AG04449 (cell line): ENCODE measurements around the gene ACADVL.

Experiments
- CTCF ChIA-PET: fragments of 350-600 bp; formaldehyde crosslinking; extraction: SDS; loops from one replicate; lab custom pipeline; 2021; ENCODE audit warnings: antibody characterized with exemption; lab: Yijun Ruan, JAX
- POLR2A ChIA-PET: fragments of 400-600, 350-600 bp; formaldehyde crosslinking; extraction: SDS; loops from one replicate; lab custom pipeline; 2020; ENCODE audit warnings: antibody characterized with exemption, inconsistent platforms; lab: Yijun Ruan, JAX
- DNase-seq: peaks from one replicate; pipeline ENCODE4 v3.0.0-alpha.2; 2010; ENCODE audit warnings: low read depth, low spot score
- H3K4me3 ChIP-seq: 2 replicates; pipeline ENCODE4 v1.5.1; 2011; ENCODE audit warnings: low read depth, mild to moderate bottlenecking, control low read depth, low read length
- TF ChIP-seq, protein P1 (sequence below): IDR thresholded peaks from one replicate; pipeline ENCODE4 v1.5.1; 2011; ENCODE audit warnings: mild to moderate bottlenecking, moderate library complexity, low read length, control low read depth, inconsistent platforms; ENCODE audit not compliant: insufficient read depth; ENCODE audit errors: missing control alignments

ACADVL gene

DNA sequence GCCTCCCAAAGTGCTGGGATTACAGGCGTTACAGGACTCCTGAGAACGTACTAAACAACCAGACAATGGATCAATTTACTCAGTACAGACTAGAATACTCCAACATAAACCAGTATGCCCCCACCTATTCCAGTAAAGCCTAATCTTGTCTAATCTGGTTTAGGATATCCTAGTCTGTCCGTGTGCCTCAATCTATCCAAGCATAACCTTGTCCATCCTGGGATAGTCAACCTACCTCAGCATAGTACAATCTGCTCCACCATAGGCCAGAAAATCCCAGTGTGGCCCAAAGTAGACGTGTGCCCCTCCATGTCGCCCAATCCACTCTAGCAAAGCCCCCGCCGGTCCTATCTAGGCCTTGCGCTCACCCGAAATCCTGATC is 14.0 kb downstream of the ACADVL start:
- peak overlapping the region; percentile 84 for H3K4me3 ChIP-seq
- TF ChIP-seq, protein P1, sequence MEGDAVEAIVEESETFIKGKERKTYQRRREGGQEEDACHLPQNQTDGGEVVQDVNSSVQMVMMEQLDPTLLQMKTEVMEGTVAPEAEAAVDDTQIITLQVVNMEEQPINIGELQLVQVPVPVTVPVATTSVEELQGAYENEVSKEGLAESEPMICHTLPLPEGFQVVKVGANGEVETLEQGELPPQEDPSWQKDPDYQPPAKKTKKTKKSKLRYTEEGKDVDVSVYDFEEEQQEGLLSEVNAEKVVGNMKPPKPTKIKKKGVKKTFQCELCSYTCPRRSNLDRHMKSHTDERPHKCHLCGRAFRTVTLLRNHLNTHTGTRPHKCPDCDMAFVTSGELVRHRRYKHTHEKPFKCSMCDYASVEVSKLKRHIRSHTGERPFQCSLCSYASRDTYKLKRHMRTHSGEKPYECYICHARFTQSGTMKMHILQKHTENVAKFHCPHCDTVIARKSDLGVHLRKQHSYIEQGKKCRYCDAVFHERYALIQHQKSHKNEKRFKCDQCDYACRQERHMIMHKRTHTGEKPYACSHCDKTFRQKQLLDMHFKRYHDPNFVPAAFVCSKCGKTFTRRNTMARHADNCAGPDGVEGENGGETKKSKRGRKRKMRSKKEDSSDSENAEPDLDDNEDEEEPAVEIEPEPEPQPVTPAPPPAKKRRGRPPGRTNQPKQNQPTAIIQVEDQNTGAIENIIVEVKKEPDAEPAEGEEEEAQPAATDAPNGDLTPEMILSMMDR: no peak
- ChIA-PET POLR2A (interaction anchor here (1.0 to 5.2 kb wide), 3 partner anchors 9 to 18 kb away, joined by 3 to 82 read pairs (median 3); partner anchors contain the start of genes ACADVL, DLG4 and GABARAP), CTCF (interaction anchor here (1.3 kb wide), 1 partner anchor 12 kb away, joined by 4 read pairs; no protein-coding TSS in a partner anchor)
- DNase-seq: no peak

DNA sequence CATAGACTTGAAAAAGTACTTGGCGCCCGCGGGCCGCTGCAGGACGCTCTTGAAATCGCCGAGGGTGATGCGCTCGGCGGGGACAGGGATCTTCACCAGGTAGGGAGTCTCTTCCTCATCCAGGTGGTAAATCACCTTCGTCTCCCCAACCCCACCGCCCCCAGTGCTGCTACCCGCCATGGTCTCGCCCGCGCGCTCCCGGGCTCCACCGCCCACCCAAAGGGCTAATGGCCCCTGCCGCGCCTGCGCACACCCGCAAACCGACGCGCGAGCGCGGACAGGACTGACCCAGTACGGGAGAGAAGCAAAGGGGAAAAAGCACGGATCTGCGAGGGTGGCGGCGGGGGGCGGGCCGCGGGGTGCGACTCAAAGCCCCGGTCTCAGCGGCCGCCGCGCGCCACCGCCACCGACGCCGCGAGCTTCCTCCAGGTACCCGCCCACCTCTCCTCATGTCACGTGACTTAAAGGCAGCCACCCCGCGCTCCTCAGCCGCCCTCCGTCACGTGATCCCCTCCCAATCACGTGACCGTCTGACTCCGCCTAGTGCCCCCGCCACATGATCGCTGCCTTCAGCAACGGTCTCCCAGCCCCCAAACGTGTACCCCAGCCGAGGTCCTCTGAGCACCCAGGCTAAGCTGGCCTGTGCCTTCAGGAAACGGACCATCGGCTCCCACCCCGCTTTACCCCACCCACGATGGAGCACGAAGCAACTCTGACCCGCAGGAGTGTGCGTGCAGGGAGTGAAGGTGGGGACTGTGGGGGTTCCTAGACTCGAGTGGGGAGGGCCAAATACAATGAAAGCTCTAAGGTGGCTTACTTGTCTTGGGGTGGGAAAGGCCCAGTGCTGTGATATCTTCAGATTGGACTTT is 14.6 kb downstream of the ACADVL start, which contains the start of gene DVL2:
Gene DVL2, minus strand, starts transcription at position 435 of the 869 bp plus-strand sequence. Its CDS starts 255 bp downstream, at position 180.
- no peak for DNase-seq
- peak within 1 kb of the TSS; percentile 84 for H3K4me3 ChIP-seq
- CTCF ChIA-PET: interaction anchor here (0.7 kb wide), 1 partner anchor 14 kb away, joined by 5 read pairs; no protein-coding TSS in a partner anchor
- POLR2A ChIA-PET: interaction anchor here (1.0 to 5.2 kb wide), 3 partner anchors 8 to 19 kb away, joined by 3 to 82 read pairs (median 3); partner anchors contain the start of genes ACADVL, DLG4 and GABARAP
- TF ChIP-seq, protein P1: no peak

DNA sequence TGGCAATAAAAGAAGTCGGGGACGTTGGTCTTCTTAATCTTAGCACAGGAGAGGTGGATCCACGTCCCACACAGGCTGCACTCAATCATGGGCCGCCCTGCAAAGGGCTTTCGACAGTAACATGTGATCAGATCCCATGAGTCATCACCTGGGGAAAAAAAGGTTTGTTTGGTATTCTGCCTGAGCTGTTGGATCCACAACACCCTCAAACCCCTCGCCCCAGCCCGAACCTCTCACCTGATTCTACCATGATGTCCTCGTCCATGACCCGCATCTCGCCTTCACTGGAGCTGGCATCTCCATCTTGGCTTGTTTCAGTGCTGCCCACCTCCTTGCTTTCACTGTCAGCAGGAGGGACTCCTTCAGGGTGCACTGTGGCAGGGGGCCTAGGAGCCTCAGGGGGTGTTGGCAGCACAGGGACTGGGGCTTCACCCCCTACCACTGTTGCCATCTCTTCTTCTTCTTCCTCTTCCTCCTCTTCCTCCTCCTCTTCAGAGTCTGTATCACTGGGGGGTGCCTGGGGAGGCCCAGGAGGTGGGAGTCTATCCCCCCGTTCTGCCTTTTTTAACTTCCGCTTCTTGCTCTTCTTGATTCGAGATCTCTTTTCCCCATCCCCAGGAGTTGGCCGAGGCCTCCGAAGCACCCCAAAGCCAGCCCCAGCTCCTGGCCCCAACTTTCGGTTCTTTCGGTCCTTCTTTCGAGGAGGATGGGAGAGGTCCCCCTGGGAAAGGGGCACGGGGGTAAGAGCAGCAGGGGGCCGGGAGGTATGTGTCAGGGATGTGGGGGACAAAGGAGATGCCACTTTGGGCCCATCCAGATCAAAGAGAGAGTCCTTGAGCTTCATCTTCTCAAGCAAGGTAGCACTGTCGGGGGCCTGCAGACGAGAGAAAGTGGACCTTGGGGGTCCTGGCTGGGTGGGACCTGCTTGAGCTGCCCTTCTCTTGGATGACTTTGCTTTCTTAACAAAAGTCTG is 16.2 kb downstream of the ACADVL start:
- ChIA-PET CTCF (interaction anchor here (1.2 to 1.5 kb wide), 2 partner anchors 15 to 190 kb away, joined by 3 read pairs; no protein-coding TSS in a partner anchor), POLR2A (interaction anchor here (0.7 to 5.2 kb wide), 2 partner anchors 14 to 16 kb away, joined by 3 to 82 read pairs; partner anchors contain the start of genes ACADVL and DLG4)
- DNase-seq: no peak
- no peak overlapping the region; the same call in 1 of the 2 replicates for H3K4me3 ChIP-seq
- TF ChIP-seq, protein P1: no peak

DNA sequence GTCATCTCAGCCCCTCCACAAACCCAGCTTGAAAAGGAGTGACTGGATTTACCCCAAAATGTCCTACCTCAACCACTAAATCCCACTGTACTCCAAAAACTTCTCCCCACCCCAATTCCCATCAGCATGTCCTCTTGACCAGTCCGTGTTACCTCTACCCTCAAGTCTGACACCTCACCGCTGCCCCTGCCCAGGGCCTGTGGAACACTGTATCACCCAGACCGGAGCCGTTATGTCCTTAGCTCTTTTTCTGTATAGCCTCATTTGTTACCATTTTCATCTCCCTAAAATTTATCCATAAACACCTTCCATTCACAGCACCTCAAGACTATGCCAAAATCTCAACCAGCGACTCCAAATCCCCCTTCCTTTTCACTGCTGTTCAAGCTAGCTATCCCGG is 17.1 kb downstream of the ACADVL start:
- DNase-seq: no peak
- CTCF ChIA-PET: interaction anchor here (1.2 to 1.5 kb wide), 2 partner anchors 16 to 191 kb away, joined by 3 read pairs; no protein-coding TSS in a partner anchor
- POLR2A ChIA-PET: interaction anchor here (0.7 kb wide), 2 partner anchors 16 to 22 kb away, joined by 3 read pairs; no protein-coding TSS in a partner anchor
- TF ChIP-seq, protein P1: no peak
- peak overlapping the region; percentile 84; the same call in 1 of the 2 replicates for H3K4me3 ChIP-seq

DNA sequence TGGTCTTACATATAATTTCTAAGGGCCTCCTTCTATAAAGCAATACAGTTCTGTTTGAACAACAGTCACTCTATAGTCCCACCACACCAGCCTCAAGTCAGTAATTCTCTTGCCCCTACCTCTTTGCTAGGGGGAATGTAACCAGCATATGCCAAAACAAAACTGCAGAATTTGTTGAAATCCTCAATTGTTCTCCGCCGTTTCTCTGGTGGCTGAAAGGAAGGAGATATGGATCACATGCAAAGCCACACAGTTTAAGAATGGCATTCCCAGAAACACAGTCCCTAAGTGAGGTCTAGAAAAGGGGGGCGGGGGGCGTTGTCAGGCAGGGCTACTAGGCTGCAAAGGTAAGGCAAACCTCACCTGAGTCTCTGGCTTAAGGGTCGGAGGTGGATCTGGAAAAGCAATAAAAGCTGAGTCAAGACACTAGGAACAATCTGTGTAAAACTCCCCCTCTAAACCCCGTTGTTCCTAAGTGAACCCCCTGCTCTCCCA is 17.6 kb downstream of the ACADVL start:
- DNase-seq: no peak
- H3K4me3 ChIP-seq: peak overlapping the region; percentile 84
- ChIA-PET CTCF (interaction anchor here (1.2 to 1.5 kb wide), 2 partner anchors 17 to 191 kb away, joined by 3 read pairs; no protein-coding TSS in a partner anchor), POLR2A (interaction anchor here (0.6 to 3.1 kb wide), 3 partner anchors 17 to 124 kb away, joined by 3 to 23 read pairs (median 3); partner anchors contain the start of genes ACADVL and DLG4)
- TF ChIP-seq, protein P1: no peak
